NCI-H1092 (cell line): ENCODE results near the gene OSBPL10.

Experiments used
- DNase-seq: peaks from one replicate; lab custom pipeline; 2025; lab: John Stamatoyannopoulos, UW

Gene OSBPL10

GRCh38 chr3:31848163-31848818 lies 132.8 kb downstream of the OSBPL10 start:
- DNase-seq, result no peak

GRCh38 chr3:31847760-31848159 lies 133.3 kb downstream of the OSBPL10 start:
- no peak for DNase-seq

DNA sequence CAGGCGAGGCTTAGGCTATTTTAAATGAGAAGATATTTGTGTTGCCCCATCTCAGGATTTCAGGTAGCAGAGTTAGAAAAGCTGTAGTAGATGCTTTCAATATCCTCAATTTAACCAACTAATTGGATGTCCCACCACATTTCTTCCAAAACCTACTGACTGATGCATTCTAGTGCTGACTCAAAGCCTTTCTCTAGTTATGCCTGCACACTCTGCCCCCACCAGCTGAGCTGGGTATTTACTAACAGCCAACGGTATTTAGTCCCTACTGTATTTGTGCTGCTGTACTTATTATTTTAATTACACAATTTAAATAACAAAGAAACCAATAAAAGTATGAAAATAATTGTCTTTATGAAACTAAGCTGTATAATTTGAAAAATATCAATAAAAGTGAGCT lies 139.5 kb downstream of the OSBPL10 start:
- no peak for DNase-seq

- DNase-seq, result no peak
Observed at GRCh38 chr3:31840252-31840651, 140.8 kb downstream of the OSBPL10 start.

- DNase-seq, result no peak
Observed at GRCh38 chr3:31839144-31839917, 141.7 kb downstream of the OSBPL10 start.

- no peak for DNase-seq
Observed at GRCh38 chr3:31836131-31837075, 144.7 kb downstream of the OSBPL10 start.

- no peak for DNase-seq
Observed at GRCh38 chr3:31833391-31834190, 147.5 kb downstream of the OSBPL10 start.

- no peak for DNase-seq
Observed at GRCh38 chr3:31832551-31832950, 148.5 kb downstream of the OSBPL10 start.

DNA sequence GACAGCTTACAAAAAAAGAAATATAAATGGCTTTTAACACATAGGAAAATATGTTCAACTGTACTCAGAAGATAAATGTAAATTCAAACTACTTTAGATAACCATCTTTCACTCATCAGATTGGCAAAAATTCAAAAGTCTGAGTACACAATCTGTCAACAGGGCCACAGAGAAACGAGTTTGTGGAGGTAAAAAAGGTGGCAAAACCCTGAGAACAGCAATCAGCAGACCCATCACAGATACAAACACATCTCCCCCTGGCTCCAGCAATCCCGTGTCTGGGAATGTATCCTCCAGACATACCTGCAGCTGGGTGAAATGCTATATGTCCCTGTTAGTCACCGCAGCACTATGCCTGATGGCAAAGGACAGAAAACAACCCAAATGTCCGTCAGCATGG lies 149.5 kb downstream of the OSBPL10 start:
- DNase-seq, result no peak

DNA sequence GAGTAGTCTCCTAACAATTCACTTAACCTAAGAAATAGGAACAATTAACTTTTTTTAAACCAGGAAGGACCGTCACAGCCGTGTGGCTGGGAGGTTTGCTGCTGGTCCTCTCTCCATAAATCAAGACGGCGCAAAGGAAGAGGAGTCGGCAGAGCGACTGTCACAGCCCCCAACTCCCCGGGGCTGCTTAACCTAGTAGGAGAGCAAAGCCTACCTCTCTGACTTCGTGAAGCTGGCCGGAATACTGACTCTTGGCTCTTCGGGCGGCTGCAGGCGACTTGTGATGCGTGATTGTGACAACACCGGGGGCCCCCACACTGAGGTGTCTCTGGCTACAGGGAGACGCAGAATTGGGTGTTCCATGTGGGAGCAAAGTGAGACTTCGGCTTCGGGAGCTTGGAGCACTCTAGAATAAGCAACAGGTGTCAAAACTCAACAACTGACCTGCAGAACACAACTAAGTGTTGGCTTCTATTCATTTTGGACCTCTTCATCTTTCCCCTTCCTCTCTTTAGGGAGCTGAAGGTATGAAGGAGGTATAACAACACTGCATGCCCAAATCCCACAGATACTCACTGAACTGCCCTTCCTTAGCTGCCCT lies 151.1 kb downstream of the OSBPL10 start:
- DNase-seq, result no peak

- no peak for DNase-seq
Observed at GRCh38 chr3:31829010-31829409, 152.1 kb downstream of the OSBPL10 start.

DNA sequence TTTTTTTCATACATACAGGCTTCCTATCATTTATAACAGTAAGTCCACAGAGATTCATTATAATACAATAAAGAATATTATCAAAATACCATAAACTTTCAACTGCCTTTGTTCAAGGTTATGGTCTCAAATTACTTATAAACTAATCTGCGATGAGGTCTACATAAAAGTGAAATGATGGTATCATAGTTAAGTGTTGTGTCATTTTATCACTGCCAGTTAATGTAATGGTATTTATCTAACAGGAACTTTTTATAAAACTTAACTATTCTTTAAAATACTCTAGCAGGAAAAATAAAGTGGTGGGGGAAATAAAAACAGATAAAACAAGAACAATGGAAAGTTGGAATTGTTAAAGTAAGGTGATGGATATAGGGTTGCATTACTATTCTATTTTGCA lies 153.1 kb downstream of the OSBPL10 start:
- no peak for DNase-seq

DNA sequence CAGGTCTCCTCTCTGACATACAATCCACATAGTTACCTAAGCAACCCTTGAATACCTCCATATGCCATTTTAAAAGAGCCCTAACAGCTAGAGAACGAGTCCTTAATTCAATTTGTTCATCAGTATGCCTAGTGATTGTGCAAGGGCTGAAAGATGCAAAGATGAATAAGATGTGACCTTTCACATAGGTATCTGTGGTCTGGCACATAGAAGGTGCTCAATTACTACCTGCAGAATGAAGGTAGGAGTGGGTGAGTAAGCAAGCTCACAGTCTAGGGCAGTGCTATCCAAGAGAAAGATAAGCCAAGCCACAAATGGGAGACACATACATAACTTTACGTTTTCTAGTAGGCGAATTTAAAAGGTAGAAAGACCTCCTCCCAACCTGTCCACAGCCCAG lies 157.9 kb downstream of the OSBPL10 start:
- DNase-seq, result no peak

- no peak for DNase-seq
Observed at GRCh38 chr3:31821118-31821517, 159.9 kb downstream of the OSBPL10 start.

DNA sequence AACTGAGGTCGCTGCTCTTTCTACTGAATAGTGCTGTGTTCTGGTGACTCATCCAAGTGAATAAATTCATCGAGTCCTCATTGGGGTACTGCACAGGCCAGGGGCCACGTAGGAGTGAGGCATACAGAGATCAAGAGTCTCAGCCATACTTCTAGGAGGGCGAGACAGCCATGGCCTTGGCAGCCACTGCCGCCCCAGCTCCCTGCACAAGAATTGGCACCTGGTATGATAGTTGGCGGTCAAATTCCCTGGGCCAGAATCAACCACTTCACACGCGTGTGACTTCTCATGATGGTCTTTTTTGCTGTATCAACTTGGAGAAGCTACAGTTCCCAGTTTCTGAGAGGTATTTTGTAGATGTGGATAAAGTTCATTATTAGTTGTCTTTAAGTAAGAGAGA lies 161.6 kb downstream of the OSBPL10 start:
- DNase-seq, result no peak

DNA sequence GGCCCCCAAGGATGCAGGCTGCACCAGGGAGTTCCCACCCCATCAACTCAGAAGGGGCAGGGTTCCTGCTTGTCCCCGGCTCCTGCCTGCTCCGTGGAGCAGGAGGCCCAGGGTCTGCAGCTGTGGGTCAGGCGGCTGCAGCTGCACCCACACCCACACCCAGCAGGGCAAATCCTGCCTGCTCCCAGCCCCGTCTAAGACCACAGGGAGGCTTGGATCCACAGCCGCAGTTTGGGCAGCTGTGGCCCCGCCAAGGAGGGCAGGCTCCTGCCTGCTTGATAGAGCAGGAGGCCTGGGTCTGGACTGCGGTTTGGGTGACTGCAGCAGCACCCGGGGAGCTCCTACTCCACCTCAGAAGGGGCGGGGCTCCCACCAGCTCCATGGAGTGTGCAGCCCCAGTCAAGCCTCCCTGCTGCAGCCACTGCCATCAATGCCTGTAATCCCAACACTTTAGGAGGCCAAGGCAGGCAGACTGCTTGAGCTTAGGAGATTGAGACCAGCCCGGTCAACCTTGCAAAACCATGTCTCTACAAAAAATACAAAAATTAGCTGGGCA lies 163.6 kb downstream of the OSBPL10 start:
- no peak for DNase-seq

GRCh38 chr3:31815631-31816440 lies 165.2 kb downstream of the OSBPL10 start:
- DNase-seq, result no peak

GRCh38 chr3:31815006-31815405 lies 166.1 kb downstream of the OSBPL10 start:
- no peak for DNase-seq

GRCh38 chr3:31813686-31814085 lies 167.4 kb downstream of the OSBPL10 start:
- DNase-seq, result no peak

DNA sequence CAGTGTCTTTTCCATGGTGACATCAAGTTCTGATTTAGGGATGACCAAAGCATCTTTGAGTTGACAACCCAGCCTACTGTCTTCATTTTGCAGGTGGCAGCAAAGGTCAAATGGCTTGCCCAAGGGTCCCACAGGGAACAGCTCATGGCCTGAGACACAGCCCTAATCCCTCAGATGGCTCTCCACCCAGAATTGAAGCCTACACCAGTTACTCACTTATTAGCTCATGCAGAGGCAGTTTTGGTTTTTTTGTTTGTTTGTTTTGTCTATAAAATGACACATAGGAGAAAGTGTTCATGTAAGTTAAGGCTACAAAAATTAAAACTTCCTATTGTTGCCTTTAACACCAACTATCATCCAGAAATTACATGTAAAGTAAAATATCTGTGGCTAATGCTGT lies 167.9 kb downstream of the OSBPL10 start:
- DNase-seq, result no peak
